ENCODE measurements around the gene TSPY8.
"Not testable (repeated sequence)": the region's sequence is repeated elsewhere in the genome, so short reads cannot be mapped to it uniquely, and the experiment has no call there.

TSPY8 gene, protein sequence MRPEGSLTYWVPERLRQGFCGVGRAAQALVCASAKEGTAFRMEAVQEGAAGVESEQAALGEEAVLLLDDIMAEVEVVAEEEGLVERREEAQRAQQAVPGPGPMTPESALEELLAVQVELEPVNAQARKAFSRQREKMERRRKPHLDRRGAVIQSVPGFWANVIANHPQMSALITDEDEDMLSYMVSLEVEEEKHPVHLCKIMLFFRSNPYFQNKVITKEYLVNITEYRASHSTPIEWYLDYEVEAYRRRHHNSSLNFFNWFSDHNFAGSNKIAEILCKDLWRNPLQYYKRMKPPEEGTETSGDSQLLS

DNA sequence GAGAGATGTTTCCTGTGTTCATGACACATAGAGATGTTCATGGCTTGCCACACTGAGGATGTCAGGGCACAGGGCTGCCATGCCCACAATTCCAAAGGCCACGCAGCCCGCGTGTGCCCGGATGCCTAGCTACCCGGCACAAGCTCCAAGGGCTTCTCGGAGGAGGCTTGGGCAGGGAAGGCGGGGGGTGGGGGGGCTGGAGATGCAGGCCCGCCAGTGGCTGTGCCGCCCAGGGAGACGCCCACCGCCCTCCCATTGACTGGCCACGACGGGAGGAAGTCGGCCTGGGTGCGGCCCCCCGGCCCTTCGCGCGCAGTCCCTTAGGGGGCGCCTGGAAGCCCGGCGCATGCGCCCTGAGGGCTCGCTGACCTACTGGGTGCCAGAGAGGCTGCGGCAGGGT is at the start of gene TSPY8:
TSPY8 (plus strand) TSS at position 301 of the 400 bp plus-strand sequence; CDS start at position 347, 46 bp downstream.
- DNase-seq (ENCODE audit: low spot score); FAIRE-seq: not testable (repeated sequence)

DNA sequence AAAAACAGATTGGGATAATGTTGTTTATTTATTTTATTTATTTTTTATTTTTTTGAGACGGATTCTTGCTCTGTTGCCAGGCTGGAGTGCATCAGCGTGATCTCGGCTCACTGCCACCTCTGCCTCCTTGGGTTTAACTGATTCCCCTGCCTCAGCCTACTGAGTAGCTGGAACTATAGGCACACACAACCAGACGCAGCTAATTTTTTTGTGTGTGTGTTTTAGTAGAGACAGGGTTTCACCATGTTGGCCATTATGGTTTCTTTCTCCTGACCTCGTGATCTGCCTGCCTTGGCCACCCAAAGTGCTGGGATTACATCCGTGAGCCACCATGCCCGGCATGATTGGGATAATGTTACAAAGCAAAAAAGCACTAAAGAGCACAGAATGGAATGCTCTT is 36.6 kb upstream of the TSPY8 start:
- FAIRE-seq (no peak), DNase-seq (ENCODE audit: low spot score) (no peak)

DNA sequence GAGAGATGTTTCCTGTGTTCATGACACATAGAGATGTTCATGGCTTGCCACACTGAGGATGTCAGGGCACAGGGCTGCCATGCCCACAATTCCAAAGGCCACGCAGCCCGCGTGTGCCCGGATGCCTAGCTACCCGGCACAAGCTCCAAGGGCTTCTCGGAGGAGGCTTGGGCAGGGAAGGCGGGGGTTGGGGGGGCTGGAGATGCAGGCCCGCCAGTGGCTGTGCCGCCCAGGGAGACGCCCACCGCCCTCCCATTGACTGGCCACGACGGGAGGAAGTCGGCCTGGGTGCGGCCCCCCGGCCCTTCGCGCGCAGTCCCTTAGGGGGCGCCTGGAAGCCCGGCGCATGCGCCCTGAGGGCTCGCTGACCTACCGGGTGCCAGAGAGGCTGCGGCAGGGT is 20.4 kb upstream of the TSPY8 start, which contains the start of gene TSPY4:
TSPY4 (plus strand) TSS at position 301 of the 400 bp plus-strand sequence; CDS start at position 347, 46 bp downstream.
- FAIRE-seq; DNase-seq (ENCODE audit: low spot score): not testable (repeated sequence)

DNA sequence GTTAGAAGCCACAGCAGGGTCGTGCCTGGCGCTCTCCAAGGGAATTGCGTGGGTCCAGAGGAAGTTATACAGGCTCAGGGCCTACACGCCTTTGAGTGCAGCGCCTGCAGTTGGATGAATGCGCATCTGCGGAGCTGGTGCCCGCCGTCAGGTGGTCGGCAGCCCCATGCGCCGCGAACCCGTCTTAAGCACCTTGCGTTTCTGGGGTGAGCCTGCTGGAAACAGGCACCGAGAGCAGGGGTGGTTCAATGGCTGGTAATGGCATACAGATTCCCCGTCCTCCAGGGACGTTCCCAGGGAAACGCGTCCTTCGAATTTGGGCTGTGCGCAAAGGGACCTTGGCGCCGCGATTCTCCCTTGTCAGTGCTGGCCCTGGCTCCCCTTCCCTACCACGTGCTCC is 38.9 kb downstream of the TSPY8 start:
- not testable (repeated sequence) for FAIRE-seq; DNase-seq (ENCODE audit: low spot score)

DNA sequence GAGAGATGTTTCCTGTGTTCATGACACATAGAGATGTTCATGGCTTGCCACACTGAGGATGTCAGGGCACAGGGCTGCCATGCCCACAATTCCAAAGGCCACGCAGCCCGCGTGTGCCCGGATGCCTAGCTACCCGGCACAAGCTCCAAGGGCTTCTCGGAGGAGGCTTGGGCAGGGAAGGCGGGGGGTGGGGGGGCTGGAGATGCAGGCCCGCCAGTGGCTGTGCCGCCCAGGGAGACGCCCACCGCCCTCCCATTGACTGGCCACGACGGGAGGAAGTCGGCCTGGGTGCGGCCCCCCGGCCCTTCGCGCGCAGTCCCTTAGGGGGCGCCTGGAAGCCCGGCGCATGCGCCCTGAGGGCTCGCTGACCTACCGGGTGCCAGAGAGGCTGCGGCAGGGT is 40.5 kb downstream of the TSPY8 start, which contains the start of gene TSPY3:
TSPY3 (plus strand) TSS at position 301 of the 400 bp plus-strand sequence; CDS start at position 347, 46 bp downstream.
- not testable (repeated sequence) for FAIRE-seq; DNase-seq (ENCODE audit: low spot score)
